HG03060 (cell line): ENCODE results near the gene BDNF.
"Not testable (repeated sequence)": the region's sequence is repeated elsewhere in the genome, so short reads cannot be mapped to it uniquely, and the experiment has no call there.

ENCODE experiments used
- ATAC-seq: cut with Tn5 transposase; IDR thresholded peaks from one replicate; pipeline ENCODE4 v1.9.1; 2021; ENCODE audit warnings: low read depth, moderate number of reproducible peaks; ENCODE audit not compliant: unreplicated experiment

The BDNF gene

DNA sequence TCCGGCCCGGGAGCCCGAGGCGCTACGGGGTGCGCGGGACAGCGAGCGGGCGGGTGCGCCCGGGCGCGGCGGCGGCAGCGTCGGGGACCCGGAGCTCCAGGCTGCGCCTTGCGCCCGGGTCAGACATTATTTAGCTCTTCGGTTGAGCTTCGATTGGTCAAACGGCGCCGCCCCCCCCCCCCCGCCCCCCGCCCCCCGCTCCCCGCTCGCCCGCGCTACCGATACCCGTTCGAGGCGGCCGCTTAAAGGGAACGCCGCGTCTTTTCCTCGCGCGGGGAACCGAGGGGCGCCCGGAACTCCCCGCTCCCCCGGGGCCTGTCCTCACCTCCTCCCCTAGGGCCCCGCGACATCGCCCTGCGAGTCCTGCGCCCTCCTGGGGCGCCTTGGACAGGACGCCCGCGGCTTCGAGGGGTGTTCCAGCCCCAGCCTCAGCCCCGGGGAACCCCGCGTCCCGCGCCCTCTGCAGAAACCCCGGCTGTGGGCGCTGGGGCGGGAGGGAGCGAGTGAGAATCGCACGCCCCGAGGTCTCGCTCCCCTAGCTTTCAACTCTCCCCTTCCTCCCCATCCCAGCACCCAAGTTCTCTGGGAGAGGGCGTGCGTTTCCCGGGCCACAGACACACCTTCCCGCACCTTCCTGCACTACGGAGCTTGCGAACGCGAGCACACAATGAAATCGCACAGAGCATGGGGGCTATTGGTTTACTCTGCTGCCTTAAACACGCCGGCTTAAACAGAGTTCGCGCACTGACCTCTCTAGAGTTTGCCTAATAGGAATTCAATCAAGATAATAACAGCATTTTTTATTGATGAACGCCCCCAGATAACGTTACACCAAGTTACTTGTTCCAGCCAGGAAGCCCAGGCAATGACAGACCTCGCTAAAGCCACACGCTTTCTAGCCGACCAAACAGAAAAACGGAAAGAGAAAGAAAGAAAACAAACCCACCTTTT is at the start of gene BDNF:
BDNF (minus strand) TSS at position 105 of the 951 bp plus-strand sequence. CDS start 41,891 bp downstream, outside the sequence.
- no peak for ATAC-seq

DNA sequence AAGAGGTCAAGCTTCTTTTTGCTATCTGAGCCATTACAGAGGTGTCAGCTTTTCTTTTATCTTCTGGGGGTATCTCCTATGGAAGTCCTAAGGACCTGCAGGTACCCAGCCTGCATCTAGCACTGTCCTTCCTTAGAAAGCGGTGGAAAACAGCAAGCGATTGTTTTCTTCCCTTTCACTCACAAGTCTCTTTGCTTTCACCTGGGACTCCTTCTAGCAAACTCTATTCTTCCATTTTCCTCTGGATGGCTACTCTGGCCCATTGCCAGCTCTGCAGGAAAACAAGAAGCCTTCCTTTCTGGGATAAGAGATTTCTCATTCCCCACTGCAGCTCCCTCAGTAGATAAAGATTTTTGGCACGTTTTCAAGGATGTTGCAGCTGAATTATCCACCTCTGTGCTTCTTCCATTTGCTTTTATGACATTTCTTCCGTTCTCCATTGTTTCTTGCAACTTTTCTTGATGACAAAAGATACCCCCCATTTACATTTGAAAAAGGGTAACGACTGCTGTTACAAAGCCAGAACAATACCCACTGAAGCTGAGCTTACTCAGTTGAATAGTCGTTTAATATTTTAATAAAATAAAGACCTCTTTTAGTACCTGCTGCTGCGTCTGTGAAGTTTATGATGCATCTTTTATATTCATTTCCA is 40.2 kb upstream of the BDNF start:
- ATAC-seq = no peak

- ATAC-seq = no peak
Measured at GRCh38 chr11:27735281-27735680, 35.0 kb upstream of the BDNF start.

DNA sequence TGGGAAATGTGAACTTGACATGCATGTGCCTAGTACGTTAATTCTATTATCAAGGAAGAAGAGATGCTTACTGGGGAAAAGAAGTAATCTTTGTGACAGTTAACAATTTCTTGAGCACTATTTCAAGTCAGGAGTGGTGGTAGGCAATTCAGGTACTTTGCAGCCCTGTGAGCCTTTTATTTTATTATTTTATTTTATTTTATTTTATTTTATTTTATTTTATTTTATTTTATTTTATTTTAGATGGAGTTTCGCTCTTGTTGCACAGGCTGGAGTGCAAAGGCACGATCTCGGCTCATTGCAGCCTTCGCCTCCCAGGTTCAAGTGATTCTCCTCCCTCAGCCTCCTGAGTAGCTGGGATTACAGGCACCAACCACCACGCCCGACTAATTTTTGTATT is 31.5 kb upstream of the BDNF start:
- not testable (repeated sequence) for ATAC-seq

DNA sequence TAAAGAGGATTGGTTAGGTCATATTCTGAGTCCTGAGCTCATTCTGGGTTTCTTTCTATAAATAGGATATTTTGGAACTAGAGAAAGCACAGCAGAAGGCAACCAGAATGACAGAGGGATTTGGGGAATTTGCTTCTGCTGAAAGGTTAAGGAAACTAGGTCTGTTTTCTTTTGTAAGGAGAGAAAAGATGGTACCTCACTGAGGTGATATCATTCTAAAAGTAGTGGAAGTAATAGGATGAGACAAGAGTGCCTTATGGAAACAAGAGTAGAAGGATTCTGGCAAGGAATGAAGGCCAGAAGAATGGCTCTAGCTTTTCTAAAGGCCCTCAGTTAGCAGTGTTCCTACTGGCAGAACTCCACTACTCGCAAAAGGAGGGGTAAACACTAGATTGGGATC is 26.7 kb upstream of the BDNF start:
- ATAC-seq = no peak

- ATAC-seq = no peak
Measured at GRCh38 chr11:27723687-27724086, 23.4 kb upstream of the BDNF start.

DNA sequence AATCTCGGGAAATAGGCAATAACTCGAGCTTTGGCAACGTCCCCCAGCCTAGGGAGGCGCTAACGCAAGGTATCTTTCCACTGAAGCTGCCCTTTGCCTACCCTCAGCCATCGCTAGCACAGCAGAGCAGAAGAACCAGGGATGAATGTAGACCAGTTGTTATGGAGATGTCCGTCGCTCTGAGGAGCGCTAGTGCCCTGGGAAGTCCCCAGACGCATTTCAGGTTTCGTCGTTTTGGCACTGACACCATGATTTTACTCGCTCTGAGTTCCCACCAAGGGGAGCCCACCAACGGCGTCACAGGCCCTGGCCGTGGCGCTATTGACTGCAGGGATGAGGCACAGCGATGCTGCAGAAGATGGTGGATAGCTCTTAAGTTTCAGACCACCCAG is 22.7 kb upstream of the BDNF start:
- no peak for ATAC-seq

- no peak for ATAC-seq
Measured at GRCh38 chr11:27722117-27722952, 22.1 kb upstream of the BDNF start.

- no peak for ATAC-seq
Measured at GRCh38 chr11:27721264-27722116, 21.2 kb upstream of the BDNF start.

- ATAC-seq = no peak
Measured at GRCh38 chr11:27720277-27720830, 20.1 kb upstream of the BDNF start.

- no peak for ATAC-seq
Measured at GRCh38 chr11:27719546-27719925, 19.3 kb upstream of the BDNF start.

DNA sequence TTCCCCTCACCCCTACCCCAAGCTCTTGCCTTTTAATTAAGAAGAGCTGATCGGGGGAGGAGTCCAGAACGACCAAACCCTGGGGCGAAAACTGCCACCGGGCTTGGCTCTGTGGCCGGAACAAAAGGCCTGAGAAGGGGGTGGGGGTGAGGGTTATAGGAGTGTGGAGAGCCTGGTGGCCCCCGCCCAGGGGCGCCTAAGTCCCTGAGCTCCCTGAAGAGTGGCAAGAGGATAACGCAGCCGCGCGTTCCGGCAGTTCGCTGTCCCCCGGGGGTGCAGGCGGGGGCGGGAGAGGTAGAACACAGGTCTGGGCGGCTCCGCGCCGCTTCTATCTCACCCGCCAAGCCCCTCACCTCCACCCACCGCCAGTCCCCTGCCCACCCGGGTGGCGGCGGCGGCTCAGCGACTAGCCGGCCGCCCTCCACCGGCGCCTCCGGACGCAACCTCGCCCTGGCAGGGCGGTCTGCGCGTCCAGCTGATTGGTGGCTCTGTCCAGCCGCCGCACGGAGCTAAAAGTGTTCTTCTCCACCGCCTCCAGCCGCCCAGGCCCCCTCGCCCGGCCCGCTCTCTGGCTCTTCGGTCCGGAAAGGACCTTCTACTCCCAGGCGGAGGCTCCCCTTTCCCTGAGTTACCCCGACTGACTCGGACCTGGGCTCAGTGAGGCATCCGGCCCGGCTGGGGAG is 18.7 kb upstream of the BDNF start:
- ATAC-seq = no peak

DNA sequence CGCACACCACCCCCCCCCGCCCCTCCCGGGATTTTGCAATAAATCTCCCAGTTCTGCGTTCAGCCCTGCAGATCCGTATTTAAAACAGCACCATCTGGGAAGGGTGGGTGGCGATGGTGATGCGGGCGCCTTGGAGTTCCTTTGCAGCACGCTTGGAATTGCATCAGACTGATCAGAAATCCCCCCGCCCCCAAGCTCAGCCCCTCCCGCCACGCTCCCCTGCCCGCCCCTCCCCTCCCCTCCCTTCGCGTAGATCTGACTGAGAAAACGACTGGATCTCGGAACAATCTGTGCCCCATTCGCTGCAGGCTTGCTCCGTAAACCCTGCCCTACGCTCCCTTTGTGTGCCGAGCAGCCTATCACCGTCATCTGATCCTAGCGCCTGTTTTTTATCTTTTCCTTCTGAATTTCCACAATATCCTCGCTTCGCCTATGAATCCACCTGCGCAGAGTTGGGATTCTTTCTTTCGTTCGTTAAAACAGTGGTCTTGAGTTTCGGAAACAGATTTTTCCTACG is 18.1 kb upstream of the BDNF start:
- ATAC-seq = no peak

GRCh38 chr11:27717801-27718229 is 17.6 kb upstream of the BDNF start:
- no peak for ATAC-seq

- no peak for ATAC-seq
Measured at GRCh38 chr11:27717377-27717776, 17.1 kb upstream of the BDNF start.

GRCh38 chr11:27716835-27717234 is 16.6 kb upstream of the BDNF start:
- ATAC-seq = no peak

- ATAC-seq = no peak
Measured at GRCh38 chr11:27716216-27716615, 16.0 kb upstream of the BDNF start.

GRCh38 chr11:27711725-27712124 is 11.5 kb upstream of the BDNF start:
- ATAC-seq = no peak

GRCh38 chr11:27710536-27710935 is 10.3 kb upstream of the BDNF start:
- no peak for ATAC-seq
